HG03025 (cell line): Measurements from ENCODE around the gene LYPD8.

Experiments used
- ATAC-seq: cut with Tn5 transposase; IDR thresholded peaks from one replicate; pipeline ENCODE4 v1.9.1; 2021; ENCODE audit warnings: mild to moderate bottlenecking, moderate library complexity; ENCODE audit not compliant: unreplicated experiment, low FRiP score

LYPD8 gene

GRCh38 chr1:248703674-248704073, 51.9 kb downstream of the LYPD8 start:
- ATAC-seq: no peak

DNA sequence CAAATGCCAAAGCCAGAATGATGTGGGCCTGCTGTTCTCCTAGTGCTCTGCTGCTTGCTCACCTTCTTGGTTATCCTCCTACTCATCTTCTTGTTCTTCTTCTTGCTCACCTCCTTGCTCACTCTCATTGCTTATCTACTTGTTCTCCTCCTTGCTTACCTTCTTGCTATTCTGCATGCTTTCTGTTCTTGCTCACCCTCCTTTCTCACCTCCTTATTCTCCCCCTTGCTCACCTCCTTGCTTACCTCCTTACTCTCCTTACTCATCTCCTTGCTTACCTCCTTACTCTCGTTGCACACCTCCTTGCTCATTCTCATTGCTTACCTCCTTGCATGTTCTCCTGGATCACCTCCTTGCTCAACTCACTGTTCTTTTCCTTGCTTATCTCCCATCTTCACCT, 52.8 kb downstream of the LYPD8 start, which contains the start of gene OR14I1:
Gene OR14I1, minus strand, starts transcription at position 53 of the 400 bp plus-strand sequence.
- ATAC-seq: no peak

DNA sequence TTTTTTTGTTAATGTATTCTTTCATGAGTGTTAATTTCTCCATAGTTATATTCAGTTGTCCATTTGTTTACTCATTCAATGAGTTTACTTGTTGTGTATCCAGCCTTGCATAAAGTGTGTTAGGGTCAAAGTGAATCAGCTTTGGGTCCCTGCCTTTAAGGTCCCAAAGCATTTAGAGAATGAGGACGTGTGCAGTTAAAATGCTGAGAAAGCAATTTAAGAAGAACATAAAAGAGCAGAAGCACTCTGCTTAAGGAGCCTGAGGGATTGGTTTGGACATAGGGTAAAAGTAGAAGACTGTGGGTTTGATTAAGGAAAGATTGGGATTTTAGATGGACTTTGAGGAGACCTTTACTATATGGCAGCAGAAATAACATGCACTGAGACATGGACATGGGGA, 56.5 kb downstream of the LYPD8 start:
- no peak for ATAC-seq

GRCh38 chr1:248697907-248698306, 57.7 kb downstream of the LYPD8 start:
- no peak for ATAC-seq

GRCh38 chr1:248696774-248697173, 58.8 kb downstream of the LYPD8 start:
- ATAC-seq: no peak

DNA sequence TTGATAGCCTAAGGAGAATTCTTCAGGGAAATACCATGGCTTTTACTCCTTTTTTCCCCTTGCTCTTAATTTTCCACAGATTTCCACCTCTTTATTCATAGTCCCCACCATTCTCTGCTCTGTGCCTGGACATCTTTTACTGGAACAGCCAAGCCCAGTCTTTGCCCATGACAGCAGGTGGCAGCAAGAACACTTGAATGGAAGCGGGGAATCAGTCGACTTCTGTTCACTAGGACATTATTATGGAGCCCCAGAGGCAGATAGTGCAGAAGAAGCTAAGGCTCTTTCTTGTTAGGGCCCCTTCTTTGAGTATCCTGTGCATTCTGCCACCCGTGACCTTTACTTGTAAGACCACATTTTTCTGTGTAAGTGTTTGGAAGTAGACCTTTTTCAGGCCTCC, 59.3 kb downstream of the LYPD8 start:
- no peak for ATAC-seq

DNA sequence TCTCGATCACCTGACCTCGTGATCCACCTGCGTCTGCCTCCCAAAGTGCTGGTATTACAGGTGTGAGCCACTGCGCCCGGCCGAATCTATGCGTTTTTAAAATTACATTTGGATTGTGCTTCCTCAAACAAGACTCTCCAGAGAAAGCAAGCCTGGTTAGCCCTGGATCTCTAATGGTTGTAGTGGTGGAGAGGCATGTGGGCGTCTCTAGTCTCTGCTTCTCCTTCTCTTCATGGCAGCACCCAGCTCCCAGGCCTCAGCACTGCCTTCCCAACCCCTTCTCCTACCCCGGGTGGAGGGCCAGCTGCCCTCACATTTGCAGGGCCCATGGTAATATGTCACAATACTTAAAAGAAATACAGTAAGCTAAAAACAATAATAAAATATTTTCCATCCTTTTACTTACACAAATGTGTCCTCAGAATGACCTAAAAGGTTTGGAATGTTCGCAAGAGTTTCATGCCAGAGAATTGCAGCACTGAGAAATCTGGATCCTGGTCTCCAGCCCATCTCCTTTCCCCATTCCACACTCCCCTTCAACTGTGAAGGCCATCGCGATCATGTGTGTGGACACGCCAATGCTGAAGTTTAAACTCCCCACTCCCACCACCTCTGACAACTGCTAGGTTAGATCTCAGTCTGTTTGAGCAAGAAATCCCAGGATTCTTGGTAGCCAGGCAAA, 60.0 kb downstream of the LYPD8 start:
- no peak for ATAC-seq

DNA sequence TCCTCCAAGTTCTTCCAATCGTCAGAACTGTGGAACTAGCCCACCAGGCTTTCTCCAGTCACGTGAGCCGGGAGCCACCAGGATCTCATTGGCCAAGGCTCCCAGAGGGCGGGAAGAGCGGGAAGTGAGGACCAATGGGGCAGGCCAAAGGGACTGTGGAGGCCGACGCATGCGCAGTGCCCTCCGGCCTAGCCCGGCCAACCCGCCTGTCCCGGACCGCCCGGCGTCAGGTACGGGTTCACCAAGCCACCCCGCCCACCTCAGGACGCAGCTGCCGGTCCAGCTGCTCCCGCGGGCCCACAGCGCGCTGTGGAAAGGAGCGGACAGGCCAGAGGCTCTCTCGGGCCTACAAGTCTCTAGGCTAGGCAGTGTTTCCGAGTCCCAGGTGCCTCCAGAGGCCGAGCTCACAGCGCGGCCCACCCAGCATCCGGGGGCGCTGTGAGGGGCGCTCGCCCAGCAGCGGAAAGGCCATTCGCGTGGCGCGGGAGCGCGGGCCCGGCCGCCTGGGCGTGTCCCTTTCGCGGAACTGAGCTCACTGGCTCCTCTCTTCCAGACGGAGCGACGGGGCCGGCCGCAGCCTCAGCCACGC, 63.9 kb downstream of the LYPD8 start:
- ATAC-seq: no peak
